GM18909 (cell line): ENCODE results near the gene NFIB.

Experiments
- ATAC-seq: cut with Tn5 transposase; IDR thresholded peaks from one replicate; pipeline ENCODE4 v1.9.1; 2021; ENCODE audit warnings: mild to moderate bottlenecking; ENCODE audit not compliant: unreplicated experiment, poor library complexity

NFIB gene

GRCh38 chr9:14281876-14282275, 32.1 kb downstream of the NFIB start:
- ATAC-seq, result no peak

DNA sequence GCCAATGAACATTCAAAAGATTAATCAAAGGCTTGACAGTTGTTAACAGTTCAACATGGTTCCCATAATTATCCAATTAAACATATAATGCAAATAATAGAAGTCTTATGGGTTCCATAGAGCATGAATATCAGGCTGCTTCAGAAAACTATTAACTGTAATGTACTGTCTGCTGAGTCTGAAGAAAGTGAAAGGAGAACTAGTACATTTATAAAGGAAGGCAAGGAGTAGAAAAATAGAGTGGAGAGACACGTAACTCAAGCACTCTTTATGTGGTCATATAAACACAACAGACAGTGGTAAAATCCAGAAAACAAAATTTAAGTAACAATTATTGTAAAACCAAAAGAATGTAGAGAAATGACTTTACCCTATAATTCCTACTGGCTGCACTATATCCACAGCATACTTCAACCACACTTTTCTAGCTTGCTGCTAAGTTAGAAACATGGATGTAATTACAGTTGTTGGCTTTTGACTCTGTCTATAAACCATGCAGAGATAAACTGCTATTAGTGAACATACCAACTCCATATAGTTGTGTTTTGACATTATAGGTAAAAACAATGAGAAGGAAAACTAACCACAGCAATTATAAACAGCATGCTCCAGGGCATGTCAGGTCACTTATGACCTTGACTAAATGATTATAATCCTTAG, 32.7 kb downstream of the NFIB start:
- no peak for ATAC-seq

- no peak for ATAC-seq
Measured at GRCh38 chr9:14279671-14280070, 34.3 kb downstream of the NFIB start.

DNA sequence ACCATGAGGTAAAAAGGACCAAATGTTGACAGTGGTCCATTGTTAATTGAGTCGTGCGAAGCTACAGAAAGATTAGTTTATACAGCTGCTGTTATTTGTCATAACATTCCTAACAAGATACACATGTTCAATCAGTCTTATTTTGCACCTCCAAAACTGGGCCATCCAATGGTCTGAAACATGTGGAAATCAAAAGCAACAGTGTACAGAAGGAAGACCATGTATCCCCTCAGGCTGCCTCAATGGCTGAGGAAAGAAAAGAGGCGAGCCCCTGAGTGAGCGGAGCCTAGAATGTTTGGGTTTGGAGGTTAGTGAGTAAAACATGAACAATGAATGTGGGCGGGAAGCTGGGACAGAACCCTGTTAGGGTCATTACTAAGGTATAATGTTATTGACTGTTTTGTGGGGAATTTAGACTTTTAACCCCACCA, 35.6 kb downstream of the NFIB start:
- ATAC-seq, result no peak

DNA sequence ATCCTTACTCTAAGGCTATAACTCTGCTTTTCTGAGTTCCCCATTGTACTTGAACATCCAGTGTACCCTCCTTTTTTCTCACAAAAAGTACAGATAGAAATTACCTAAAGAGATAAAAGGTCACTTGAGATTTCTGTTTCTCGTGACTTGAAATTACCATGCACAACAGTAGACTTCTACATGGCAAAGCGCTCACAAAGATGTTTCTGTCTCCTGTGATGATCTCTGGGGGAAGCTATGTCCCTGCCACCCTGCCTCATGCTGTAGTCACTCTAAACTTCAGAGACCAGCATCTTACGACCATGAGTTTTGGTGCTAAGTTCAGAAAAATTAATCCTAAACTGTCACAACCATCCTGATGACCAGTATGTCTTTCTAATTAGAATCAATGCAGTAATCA, 36.2 kb downstream of the NFIB start:
- ATAC-seq, result no peak

GRCh38 chr9:14277244-14277643, 36.7 kb downstream of the NFIB start:
- no peak for ATAC-seq

DNA sequence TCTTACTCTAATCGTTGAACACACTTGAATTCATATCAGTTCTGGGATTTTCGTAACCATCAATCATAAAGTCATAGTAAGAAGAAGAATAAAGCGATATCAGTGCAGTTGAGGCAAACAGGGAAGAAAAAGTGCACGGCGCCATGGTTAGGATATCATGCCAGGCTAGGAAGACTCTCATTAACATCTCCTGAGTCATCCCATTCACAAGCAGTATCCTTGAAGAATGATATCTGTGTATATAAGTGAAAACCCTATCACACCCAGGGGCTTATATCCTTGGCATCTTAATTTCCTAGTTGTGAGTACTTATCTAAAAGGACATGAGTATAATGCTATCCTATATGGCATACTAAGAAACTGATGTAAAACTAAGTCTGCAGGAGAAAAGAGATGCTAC, 38.6 kb downstream of the NFIB start:
- no peak for ATAC-seq

- no peak for ATAC-seq
Measured at GRCh38 chr9:14273696-14274121, 40.2 kb downstream of the NFIB start.

GRCh38 chr9:14272927-14273528, 40.9 kb downstream of the NFIB start:
- no peak for ATAC-seq

DNA sequence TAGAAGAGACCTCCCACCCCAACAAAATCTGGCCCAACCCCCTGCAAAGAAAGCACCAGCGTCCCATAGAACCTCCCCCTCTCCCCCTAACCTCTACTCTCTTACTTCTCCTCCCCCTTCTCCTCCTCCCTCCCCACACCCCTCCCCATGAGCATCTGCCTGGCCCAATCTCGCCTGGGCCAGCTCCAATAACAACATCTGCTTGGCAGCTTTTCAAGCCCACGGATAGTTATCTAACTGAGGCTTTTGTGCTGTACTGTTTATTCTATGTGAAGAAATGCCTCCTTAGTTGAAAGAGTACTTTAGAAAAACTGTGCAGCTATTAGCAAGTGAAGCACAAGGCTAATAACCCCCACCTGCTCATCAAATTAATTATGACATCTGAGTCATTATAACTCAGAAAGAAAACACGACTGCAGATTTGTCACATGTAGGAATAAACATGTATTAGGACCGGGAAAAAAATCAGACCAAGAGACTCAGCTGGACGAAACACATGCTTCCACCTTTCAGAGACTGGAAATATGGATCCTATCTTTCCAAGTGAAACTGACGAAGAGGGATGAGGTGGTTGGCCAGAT, 42.8 kb downstream of the NFIB start:
- ATAC-seq, result no peak

DNA sequence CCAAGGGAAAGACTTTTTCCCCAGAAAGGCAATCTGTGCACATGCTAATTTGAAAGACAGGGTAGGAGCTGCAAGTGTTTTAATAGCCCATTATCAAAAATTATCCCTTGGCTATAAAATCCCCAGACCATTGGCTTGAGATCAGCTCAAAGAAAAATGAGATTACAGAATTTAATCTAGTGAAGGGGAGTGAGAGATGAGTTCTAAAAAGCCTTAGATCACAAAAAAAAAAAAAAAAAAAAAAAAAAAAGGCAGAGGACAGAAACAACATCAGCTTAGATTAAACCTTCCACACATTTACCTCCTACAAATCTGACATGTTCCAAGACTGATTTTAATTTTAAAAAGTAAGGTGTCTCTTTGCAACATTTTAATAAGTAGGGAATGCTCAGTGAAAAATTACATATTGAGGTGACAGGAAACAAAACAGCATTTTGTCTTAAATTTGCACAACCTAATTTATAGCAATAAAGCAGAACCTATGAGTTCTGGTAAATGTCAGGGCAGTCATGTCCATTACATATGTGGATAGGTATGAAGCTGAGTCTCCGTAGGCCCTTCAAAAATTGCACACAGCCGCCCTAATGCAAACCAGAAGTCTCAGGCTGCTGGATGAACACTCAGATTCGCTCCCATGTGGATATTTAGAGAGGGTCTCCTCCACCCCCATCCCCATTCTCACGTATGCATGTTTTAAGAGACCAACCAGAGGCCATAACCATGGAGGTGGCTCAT, 43.4 kb downstream of the NFIB start:
- no peak for ATAC-seq

GRCh38 chr9:14269916-14270315, 44.0 kb downstream of the NFIB start:
- ATAC-seq, result no peak

DNA sequence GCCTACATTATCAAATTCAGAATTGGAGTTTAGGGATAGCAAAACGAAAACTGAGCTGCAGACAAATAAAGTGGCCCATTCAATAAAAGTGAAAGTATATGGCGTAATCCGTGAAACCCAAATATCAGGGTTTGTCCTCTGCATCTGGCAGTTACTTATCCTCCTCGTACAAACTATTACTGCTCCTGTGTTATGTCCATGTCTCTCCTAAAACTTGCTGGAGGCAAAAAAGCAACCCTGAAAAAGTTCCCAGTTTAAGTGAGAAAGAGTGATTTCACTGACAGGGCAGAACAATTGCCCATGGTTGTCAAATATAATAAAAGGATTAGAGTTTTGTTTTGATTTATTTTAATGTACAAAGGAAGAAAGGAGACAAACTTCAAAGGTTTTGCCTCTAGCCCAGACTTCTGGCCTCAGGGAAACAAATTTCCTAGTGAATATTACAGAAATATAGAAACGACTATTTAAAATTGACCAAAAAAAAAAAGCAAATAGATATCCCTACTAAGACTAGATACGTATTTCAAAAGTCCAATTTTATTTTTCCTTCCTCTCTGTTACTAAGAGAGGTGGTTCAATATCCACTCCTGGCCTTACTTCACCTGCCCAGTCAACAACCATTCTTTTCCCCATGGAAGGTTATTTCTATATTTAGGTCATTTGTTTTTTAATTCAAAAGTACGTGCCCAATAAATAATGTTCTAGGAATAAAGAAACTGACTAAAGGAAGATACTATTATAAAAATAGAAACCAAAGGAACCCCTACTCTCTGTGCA, 50.0 kb downstream of the NFIB start:
- no peak for ATAC-seq

DNA sequence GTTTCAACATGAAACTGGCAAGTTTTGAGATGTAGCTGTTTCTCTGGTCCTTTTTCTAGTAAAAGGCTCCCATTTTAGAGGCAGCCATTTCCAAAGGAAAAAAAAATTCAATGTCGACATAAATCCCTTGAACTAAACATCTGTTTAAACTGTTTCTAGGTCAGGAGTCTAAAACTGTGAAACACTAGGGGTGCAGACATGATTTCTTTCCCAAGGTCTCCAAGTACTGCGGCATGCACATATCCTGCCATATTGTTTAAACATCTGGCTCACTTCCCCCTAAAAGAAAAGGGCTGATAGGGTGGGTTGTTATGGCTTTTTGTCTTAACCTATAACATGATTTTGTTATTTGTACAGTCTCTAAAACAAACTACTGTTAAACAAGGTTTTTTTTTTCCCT, 51.1 kb downstream of the NFIB start:
- ATAC-seq, result no peak

GRCh38 chr9:14261616-14262015, 52.3 kb downstream of the NFIB start:
- ATAC-seq, result no peak

- ATAC-seq, result no peak
Measured at GRCh38 chr9:14260101-14260500, 53.8 kb downstream of the NFIB start.

GRCh38 chr9:14258660-14259239, 55.2 kb downstream of the NFIB start:
- no peak for ATAC-seq

GRCh38 chr9:14258156-14258555, 55.8 kb downstream of the NFIB start:
- ATAC-seq, result no peak

- no peak for ATAC-seq
Measured at GRCh38 chr9:14256588-14256987, 57.4 kb downstream of the NFIB start.
